ENCODE measurements around the gene MARCHF3.
"Not testable (repeated sequence)": the region's sequence is repeated elsewhere in the genome, so short reads cannot be mapped to it uniquely, and the experiment has no call there.

MARCHF3 gene

DNA sequence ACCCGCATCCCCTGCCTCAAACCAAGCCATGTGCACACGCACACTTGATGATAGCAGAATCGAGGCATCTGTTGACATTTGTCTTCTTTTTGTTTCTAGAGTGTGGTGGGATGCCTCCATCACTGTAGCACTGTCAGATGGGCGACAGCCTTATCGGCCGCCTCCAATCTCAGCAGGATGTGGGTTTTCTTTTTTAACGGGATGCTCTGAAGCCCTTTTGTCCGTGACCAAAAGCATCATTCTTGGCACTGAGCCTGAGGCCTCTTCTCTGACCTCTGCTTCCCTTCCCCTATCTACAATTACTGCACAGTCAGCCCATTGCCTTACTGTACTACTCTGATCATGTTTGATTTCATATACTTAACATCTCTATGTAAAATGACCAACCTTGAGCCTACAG lies 175.1 kb downstream of the MARCHF3 start:
- Histone ChIP-seq H3K9ac (ENCODE audit: low read depth, low read length, poor library complexity, severe bottlenecking) (no peak overlapping the region), H3K9me2 (replicated peaks; ENCODE audit: low read depth, low read length) (no peaks in the 10 kb centered on the region), H3K4me1 (ENCODE audit: insufficient read depth, low read length, poor library complexity, severe bottlenecking) (no peaks in the 10 kb centered on the region), H3F3A (ENCODE audit: low read depth) (no peaks in the 10 kb centered on the region), H3K27me3 (ENCODE audit: insufficient read depth, low read length, poor library complexity, severe bottlenecking) (no peaks in the 10 kb centered on the region), H3K9me3 (ENCODE audit: insufficient read depth, low read depth, low read length) (no peaks in the 10 kb centered on the region), H2AFZ (ENCODE audit: low read length) (no peak overlapping the region), H4K20me1 (ENCODE audit: insufficient read depth, low read length, poor library complexity, severe bottlenecking) (no peaks in the 10 kb centered on the region), H3K79me2 (ENCODE audit: insufficient read depth, low read length) (no peaks in the 10 kb centered on the region), H3K4me2 (ENCODE audit: low read depth, low read length, poor library complexity, severe bottlenecking) (no peak overlapping the region), H3K36me3 (ENCODE audit: insufficient read depth, low read length) (no peaks in the 10 kb centered on the region), H3K4me3 (ENCODE audit: low read length, poor library complexity, severe bottlenecking) (no peak overlapping the region)
- TF ChIP-seq EZH2phosphoT487 (IDR thresholded peaks at IDR 0.05; ENCODE audit: borderline replicate concordance), result no peak
- TF ChIP-seq, protein P1, sequence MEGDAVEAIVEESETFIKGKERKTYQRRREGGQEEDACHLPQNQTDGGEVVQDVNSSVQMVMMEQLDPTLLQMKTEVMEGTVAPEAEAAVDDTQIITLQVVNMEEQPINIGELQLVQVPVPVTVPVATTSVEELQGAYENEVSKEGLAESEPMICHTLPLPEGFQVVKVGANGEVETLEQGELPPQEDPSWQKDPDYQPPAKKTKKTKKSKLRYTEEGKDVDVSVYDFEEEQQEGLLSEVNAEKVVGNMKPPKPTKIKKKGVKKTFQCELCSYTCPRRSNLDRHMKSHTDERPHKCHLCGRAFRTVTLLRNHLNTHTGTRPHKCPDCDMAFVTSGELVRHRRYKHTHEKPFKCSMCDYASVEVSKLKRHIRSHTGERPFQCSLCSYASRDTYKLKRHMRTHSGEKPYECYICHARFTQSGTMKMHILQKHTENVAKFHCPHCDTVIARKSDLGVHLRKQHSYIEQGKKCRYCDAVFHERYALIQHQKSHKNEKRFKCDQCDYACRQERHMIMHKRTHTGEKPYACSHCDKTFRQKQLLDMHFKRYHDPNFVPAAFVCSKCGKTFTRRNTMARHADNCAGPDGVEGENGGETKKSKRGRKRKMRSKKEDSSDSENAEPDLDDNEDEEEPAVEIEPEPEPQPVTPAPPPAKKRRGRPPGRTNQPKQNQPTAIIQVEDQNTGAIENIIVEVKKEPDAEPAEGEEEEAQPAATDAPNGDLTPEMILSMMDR (conservative IDR thresholded peaks at IDR 0.05; ENCODE audit: low read length), result no peak

GRCh38 chr5:126854526-126855110 lies 175.7 kb downstream of the MARCHF3 start:
- no peaks in the 10 kb centered on the region for H3K79me2 ChIP-seq (ENCODE audit: insufficient read depth, low read length)
- H3F3A ChIP-seq (ENCODE audit: low read depth), result no peaks in the 10 kb centered on the region
- no peak overlapping the region for H2AFZ ChIP-seq (ENCODE audit: low read length)
- no peak overlapping the region for H3K9ac ChIP-seq (ENCODE audit: low read depth, low read length, poor library complexity, severe bottlenecking)
- TF ChIP-seq, protein P1 (conservative IDR thresholded peaks at IDR 0.05; ENCODE audit: low read length), result no peak
- TF ChIP-seq EZH2phosphoT487 (IDR thresholded peaks at IDR 0.05; ENCODE audit: borderline replicate concordance), result no peak
- no peaks in the 10 kb centered on the region for H3K9me2 ChIP-seq (replicated peaks; ENCODE audit: low read depth, low read length)
- no peaks in the 10 kb centered on the region for H3K9me3 ChIP-seq (ENCODE audit: insufficient read depth, low read depth, low read length)
- H4K20me1 ChIP-seq (ENCODE audit: insufficient read depth, low read length, poor library complexity, severe bottlenecking), result no peaks in the 10 kb centered on the region
- H3K4me3 ChIP-seq (ENCODE audit: low read length, poor library complexity, severe bottlenecking), result no peak overlapping the region
- no peaks in the 10 kb centered on the region for H3K36me3 ChIP-seq (ENCODE audit: insufficient read depth, low read length)
- no peaks in the 10 kb centered on the region for H3K4me1 ChIP-seq (ENCODE audit: insufficient read depth, low read length, poor library complexity, severe bottlenecking)
- H3K4me2 ChIP-seq (ENCODE audit: low read depth, low read length, poor library complexity, severe bottlenecking), result no peak overlapping the region
- no peaks in the 10 kb centered on the region for H3K27me3 ChIP-seq (ENCODE audit: insufficient read depth, low read length, poor library complexity, severe bottlenecking)

DNA sequence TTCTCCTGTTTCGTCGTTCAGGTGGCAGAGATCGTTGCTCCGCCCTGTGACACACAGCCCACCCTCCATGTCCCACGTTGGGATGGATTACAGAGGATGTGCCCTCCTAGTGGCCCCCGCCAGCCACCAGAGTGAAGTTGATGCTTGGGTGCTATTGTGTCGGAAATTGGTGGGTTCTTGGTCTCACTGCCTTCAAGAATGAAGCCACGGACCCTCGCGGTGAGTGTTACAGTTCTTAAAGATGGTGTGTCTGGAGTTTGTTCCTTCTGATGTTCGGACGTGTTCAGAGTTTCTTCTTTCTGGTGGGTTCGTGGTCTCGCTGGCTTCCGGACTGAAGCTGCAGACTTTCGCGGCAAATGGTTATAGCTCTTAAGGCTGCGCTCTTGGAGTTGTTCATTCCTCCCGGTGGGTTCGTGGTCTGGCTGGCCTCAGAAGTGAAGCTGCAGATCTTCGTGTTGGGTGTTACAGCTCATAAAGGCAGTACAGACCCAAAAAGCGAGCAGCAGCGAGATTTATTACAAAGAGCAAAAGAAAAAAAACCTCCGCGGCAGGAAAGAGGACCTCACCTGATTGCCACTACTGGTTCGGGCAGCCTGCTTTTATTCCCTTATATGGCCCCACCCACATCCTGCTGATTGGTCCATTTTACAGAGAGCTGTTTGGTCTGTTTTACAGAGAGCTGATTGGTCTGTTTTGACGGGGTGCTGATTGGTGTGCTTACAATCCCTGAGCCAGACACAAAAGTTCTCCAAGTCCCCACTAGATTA lies 176.6 kb downstream of the MARCHF3 start:
- H3K9ac ChIP-seq (ENCODE audit: low read depth, low read length, poor library complexity, severe bottlenecking); H2AFZ ChIP-seq (ENCODE audit: low read length); H3K27me3 ChIP-seq (ENCODE audit: insufficient read depth, low read length, poor library complexity, severe bottlenecking); H3K4me1 ChIP-seq (ENCODE audit: insufficient read depth, low read length, poor library complexity, severe bottlenecking); H3K4me3 ChIP-seq (ENCODE audit: low read length, poor library complexity, severe bottlenecking); H3K4me2 ChIP-seq (ENCODE audit: low read depth, low read length, poor library complexity, severe bottlenecking); H3K36me3 ChIP-seq (ENCODE audit: insufficient read depth, low read length); H3K9me3 ChIP-seq (ENCODE audit: insufficient read depth, low read depth, low read length); H3K9me2 ChIP-seq (replicated peaks; ENCODE audit: low read depth, low read length); H3K79me2 ChIP-seq (ENCODE audit: insufficient read depth, low read length); H3F3A ChIP-seq (ENCODE audit: low read depth); H4K20me1 ChIP-seq (ENCODE audit: insufficient read depth, low read length, poor library complexity, severe bottlenecking): not testable (repeated sequence)

Measured in Loucy (cell line).